HepG2 (cell line): Measurements from ENCODE around the gene PDZD4. TPM values are rescaled to one million over a fixed set of nuclear protein-coding genes. Genes with fewer than 3 reads are reported as not detected.

Experiments used
- DMAP1 ChIP-seq: IDR thresholded peaks from 2 replicates; pipeline ENCODE4 v1.6.1; 2016
- HNF1A ChIP-seq, 2 experiments: sonication (generic) in 1 of 2; formaldehyde crosslinking in 1 of 2; IDR thresholded peaks; 2 replicates each; pipeline versions ENCODE4 v1.4.0 to v1.6.1; 2016 to 2020; ENCODE audit warnings: borderline replicate concordance in 1 of 2, low read depth in 1 of 2, mild to moderate bottlenecking in 1 of 2, missing genetic modification reagents in 1 of 2
- JUN ChIP-seq: sonication (generic); formaldehyde crosslinking; IDR thresholded peaks from 2 replicates; pipeline ENCODE4 v1.4.0; 2020; ENCODE audit warnings: mild to moderate bottlenecking, missing genetic modification reagents
- KDM3A ChIP-seq: IDR thresholded peaks from 2 replicates; pipeline ENCODE4 v1.6.1; 2018; ENCODE audit warnings: low read depth, missing compliant biosample characterization
- MAFF ChIP-seq: IDR thresholded peaks from 2 replicates; pipeline ENCODE4 v1.6.1; 2011; ENCODE audit warnings: low read depth, low read length, improper control_type of control experiment
- NKX3-1 ChIP-seq: sonication (generic); formaldehyde crosslinking; IDR thresholded peaks from 2 replicates; pipeline ENCODE4 v1.5.0; 2020; ENCODE audit warnings: missing genetic modification reagents
- PBX2 ChIP-seq: IDR thresholded peaks from 2 replicates; pipeline ENCODE4 v1.6.1; 2016; ENCODE audit warnings: control low read depth
- PHB2 ChIP-seq: fragments of 450-650 bp; IDR thresholded peaks from 2 replicates; pipeline ENCODE4 v1.6.1; 2018; ENCODE audit not compliant: partially characterized antibody
- PLRG1 ChIP-seq: fragments of 450-650 bp; conservative IDR thresholded peaks from 2 replicates; pipeline ENCODE4 v1.6.1; 2016
- RCOR2 ChIP-seq: IDR thresholded peaks from 2 replicates; pipeline ENCODE4 v1.6.1; 2016; ENCODE audit warnings: missing biosample characterization, missing genetic modification reagents
- SATB2 ChIP-seq: sonication (generic); formaldehyde crosslinking; IDR thresholded peaks from 2 replicates; pipeline ENCODE4 v1.5.0; 2020; ENCODE audit warnings: missing genetic modification reagents
- SNRNP70 ChIP-seq: fragments of 200-400 bp; formaldehyde crosslinking; IDR thresholded peaks from 2 replicates; pipeline ENCODE4 v1.6.1; 2017; ENCODE audit warnings: mild to moderate bottlenecking, low read depth, low read length, moderate library complexity
- SP140L ChIP-seq: sonication (generic); formaldehyde crosslinking; IDR thresholded peaks from 2 replicates; pipeline ENCODE4 v1.4.0; 2020; ENCODE audit warnings: missing genetic modification reagents, borderline replicate concordance
- TOE1 ChIP-seq: sonication (generic); formaldehyde crosslinking; IDR thresholded peaks from 2 replicates; pipeline ENCODE4 v1.4.0; 2020; ENCODE audit warnings: mild to moderate bottlenecking, missing genetic modification reagents
- YY1 ChIP-seq: IDR thresholded peaks from 2 replicates; pipeline ENCODE4 v1.6.1; 2011; ENCODE audit warnings: low read length, low read depth, moderate library complexity, mild to moderate bottlenecking; ENCODE audit not compliant: insufficient read depth, insufficient replicate concordance
- ZBTB1 ChIP-seq: sonication (generic); formaldehyde crosslinking; IDR thresholded peaks from 2 replicates; pipeline ENCODE4 v1.4.0; 2020; ENCODE audit warnings: missing genetic modification reagents, borderline replicate concordance
- ZNF10 ChIP-seq: sonication (generic); formaldehyde crosslinking; IDR thresholded peaks from 2 replicates; pipeline ENCODE4 v1.4.0; 2020; ENCODE audit warnings: mild to moderate bottlenecking, low read depth, missing genetic modification reagents, borderline replicate concordance
- ZNF296 ChIP-seq: sonication (generic); formaldehyde crosslinking; conservative IDR thresholded peaks from 2 replicates; pipeline ENCODE4 v1.5.0; 2020; ENCODE audit warnings: mild to moderate bottlenecking, missing genetic modification reagents
- ZNF317 ChIP-seq: sonication (generic); formaldehyde crosslinking; IDR thresholded peaks from 2 replicates; pipeline ENCODE4 v1.5.0; 2020; ENCODE audit warnings: mild to moderate bottlenecking, missing genetic modification reagents
- ZNF441 ChIP-seq: sonication (generic); formaldehyde crosslinking; IDR thresholded peaks from 2 replicates; pipeline ENCODE4 v1.7.0; 2021; ENCODE audit warnings: missing genetic modification reagents, borderline replicate concordance
- ZNF614 ChIP-seq: IDR thresholded peaks from 2 replicates; pipeline ENCODE4 v1.6.1; 2018; ENCODE audit warnings: missing biosample characterization, missing genetic modification reagents, inconsistent platforms, borderline replicate concordance
- ZSCAN5A ChIP-seq: sonication (generic); formaldehyde crosslinking; IDR thresholded peaks from 2 replicates; pipeline ENCODE4 v1.8.0; 2022; ENCODE audit warnings: mild to moderate bottlenecking, missing genetic modification reagents, borderline replicate concordance
- ZZZ3 ChIP-seq: sonication (generic); formaldehyde crosslinking; IDR thresholded peaks from 2 replicates; pipeline ENCODE4 v1.4.0; 2020; ENCODE audit warnings: missing genetic modification reagents, mild to moderate bottlenecking, borderline replicate concordance
- polyA plus RNA-seq, 8 experiments: library from polyadenylated mRNA; depleted of rRNA in 3 of 8; stranded (reverse) in 7 of 8; unstranded in 1 of 8; fragments of >200 nt; fragmentation: Illumina TruSeq in 4 of 8; extraction: Trizol in 4 of 8; gene quantifications; 2 replicates each; pipeline versions ENCODE4 v1.2.1 to v1.2.3, GENCODE V29; 2011 to 2016; ENCODE audit warnings: low read depth in 4 of 8, missing spikeins in 1 of 8, mixed read lengths in 1 of 8; ENCODE audit not compliant: insufficient read depth in 1 of 8
- total RNA-seq, 5 experiments: library from RNA; depleted of rRNA; stranded (reverse); fragments of >200 nt; fragmentation: Illumina TruSeq; extraction: Trizol; gene quantifications; 2 replicates each; pipeline ENCODE4 v1.2.3, GENCODE V29; 2016; ENCODE audit warnings: low read depth in 1 of 5
- TF ChIP-seq, protein P1 (sequence below): IDR thresholded peaks from 2 replicates; pipeline ENCODE4 v1.6.1; 2016; ENCODE audit warnings: mild to moderate bottlenecking, missing biosample characterization, missing genetic modification reagents

Gene PDZD4
- total and polyA plus RNA-seq, 2 of the 13 experiments (the other 11 are each of a cell fraction or from before 2014, with no cell fraction given), result not detected

GRCh38 chrX:153875391-153876111 lies 45.2 kb upstream of the PDZD4 start (continued):
- peak; percentile 99 for TF ChIP-seq ZNF614 (CRISPR knock-in tag)
- peak; percentile 39; the same call in 1 of the 2 replicates for TF ChIP-seq PBX2 (CRISPR knock-in tag)
- TF ChIP-seq DMAP1 (CRISPR knock-in tag), result peak; percentile 84; the same call in 1 of the 2 replicates
- TF ChIP-seq NKX3-1 (CRISPR knock-in tag), result peak; percentile 100
- peak; percentile 99 for TF ChIP-seq ZNF441 (CRISPR knock-in tag)
- TF ChIP-seq JUN (CRISPR knock-in tag), result peak; percentile 91; the same call in 1 of the 2 replicates
- TF ChIP-seq SATB2 (CRISPR knock-in tag), result peak; percentile 100
- TF ChIP-seq PHB2, result no peak
- peak; percentile 99 for TF ChIP-seq ZSCAN5A (CRISPR knock-in tag)
- TF ChIP-seq, protein P1, sequence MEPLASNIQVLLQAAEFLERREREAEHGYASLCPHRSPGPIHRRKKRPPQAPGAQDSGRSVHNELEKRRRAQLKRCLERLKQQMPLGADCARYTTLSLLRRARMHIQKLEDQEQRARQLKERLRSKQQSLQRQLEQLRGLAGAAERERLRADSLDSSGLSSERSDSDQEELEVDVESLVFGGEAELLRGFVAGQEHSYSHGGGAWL (CRISPR knock-in tag), result peak; percentile 100
- peak; percentile 100 for TF ChIP-seq TOE1 (CRISPR knock-in tag)
- 0 out of 2 replicates have a peak, but pooled peaks have one; percentile 58 for TF ChIP-seq ZNF10
- peak; percentile 96 for TF ChIP-seq ZNF317 (CRISPR knock-in tag)
- peak; percentile 100 for TF ChIP-seq SP140L (CRISPR knock-in tag)
- TF ChIP-seq ZBTB1 (CRISPR knock-in tag), result peak; percentile 98
- TF ChIP-seq MAFF, result no peak
- peak; percentile 99 for TF ChIP-seq KDM3A (CRISPR knock-in tag)
- TF ChIP-seq ZZZ3 (CRISPR knock-in tag), result peak; percentile 86; the same call in 1 of the 2 replicates
- TF ChIP-seq PLRG1, result no peak
- TF ChIP-seq YY1, result no peak
- peak; percentile 99 for TF ChIP-seq ZNF296 (CRISPR knock-in tag)
- no peak for TF ChIP-seq SNRNP70
- TF ChIP-seq HNF1A (IDR thresholded peaks at IDR 0.05; ENCODE audit: low read depth), result no peak
- peak; percentile 84 for TF ChIP-seq HNF1A (CRISPR knock-in tag; IDR thresholded peaks at IDR 0.05; ENCODE audit: borderline replicate concordance)
- TF ChIP-seq RCOR2, result peak; percentile 74; the same call in 1 of the 2 replicates
